ENCODE results near the gene KRTAP10-6. TPM values are rescaled to one million over a fixed set of nuclear protein-coding genes. Genes with fewer than 3 reads are reported as not detected.
"Not testable (repeated sequence)": the region's sequence is repeated elsewhere in the genome, so short reads cannot be mapped to it uniquely, and the experiment has no call there.

KRTAP10-6 gene
- total RNA-seq, 1 experiment from 2014 or later: not detected

- Histone ChIP-seq H3K9ac (ENCODE audit: low read length) (no peak overlapping the region), H3K27ac (ENCODE audit: low read length) (no peak overlapping the region), H3K9me2 (replicated peaks; ENCODE audit: low read length) (no peaks in the 10 kb centered on the region), H3K27me3 (ENCODE audit: low read length) (no peaks in the 10 kb centered on the region), H3K9me3 (ENCODE audit: low read length) (no peaks in the 10 kb centered on the region), H3K36me3 (ENCODE audit: low read depth, low read length) (no peaks in the 10 kb centered on the region), H3F3A (ENCODE audit: low read length, unreplicated experiment) (no peaks in the 10 kb centered on the region), H2AFZ (ENCODE audit: low read length) (no peak overlapping the region), H3K79me2 (ENCODE audit: low read length) (no peaks in the 10 kb centered on the region), H3K4me3 (ENCODE audit: low read length) (no peak overlapping the region), H4K20me1 (ENCODE audit: low read length) (no peaks in the 10 kb centered on the region), H3K4me1 (ENCODE audit: insufficient read depth, low read length) (peaks cover 12% of the 10 kb centered on the region), H3K4me2 (ENCODE audit: low read length) (no peak overlapping the region)
- ATAC-seq (no peak), DNase-seq (no peak)
- BruUV-seq (replicated peaks): no TSS peak
- intact Hi-C loops (cut with micrococcal nuclease): no loop called here
- ChIA-PET POLR2A (ENCODE audit: unreplicated experiment) (no interaction called here), CTCF (no interaction called here)
- TF ChIP-seq CTCF (conservative IDR thresholded peaks at IDR 0.05; ENCODE audit: low read depth, low read length) (no peak), EZH2phosphoT487 (IDR thresholded peaks at IDR 0.05; ENCODE audit: borderline replicate concordance, low read length) (no peak)
These were observed 1.5 kb upstream of the KRTAP10-6 start for GRCh38 chr21:44593598-44594405.

GRCh38 chr21:44591801-44592130 lies 539 bp downstream of the KRTAP10-6 start:
- H4K20me1 ChIP-seq (ENCODE audit: low read length); H3K9ac ChIP-seq (ENCODE audit: low read length); H3F3A ChIP-seq (ENCODE audit: low read length, unreplicated experiment); POLR2A ChIA-PET (ENCODE audit: unreplicated experiment); H3K36me3 ChIP-seq (ENCODE audit: low read depth, low read length); DNase-seq; H3K4me2 ChIP-seq (ENCODE audit: low read length); H2AFZ ChIP-seq (ENCODE audit: low read length); H3K27me3 ChIP-seq (ENCODE audit: low read length); H3K27ac ChIP-seq (ENCODE audit: low read length); CTCF ChIA-PET; H3K9me3 ChIP-seq (ENCODE audit: low read length); intact Hi-C loops (cut with micrococcal nuclease); H3K9me2 ChIP-seq (replicated peaks; ENCODE audit: low read length); H3K4me3 ChIP-seq (ENCODE audit: low read length); H3K79me2 ChIP-seq (ENCODE audit: low read length); ATAC-seq; BruUV-seq (replicated peaks): not testable (repeated sequence)
- H3K4me1 ChIP-seq (ENCODE audit: insufficient read depth, low read length): peaks cover 11% of the 10 kb centered on the region

GRCh38 chr21:44590897-44591800 lies 1.2 kb downstream of the KRTAP10-6 start:
- H3K27ac ChIP-seq (ENCODE audit: low read length); CTCF ChIA-PET; H3F3A ChIP-seq (ENCODE audit: low read length, unreplicated experiment); DNase-seq; H2AFZ ChIP-seq (ENCODE audit: low read length); BruUV-seq (replicated peaks); H3K36me3 ChIP-seq (ENCODE audit: low read depth, low read length); H3K79me2 ChIP-seq (ENCODE audit: low read length); H4K20me1 ChIP-seq (ENCODE audit: low read length); H3K9me2 ChIP-seq (replicated peaks; ENCODE audit: low read length); H3K4me3 ChIP-seq (ENCODE audit: low read length); POLR2A ChIA-PET (ENCODE audit: unreplicated experiment); ATAC-seq; intact Hi-C loops (cut with micrococcal nuclease); H3K4me1 ChIP-seq (ENCODE audit: insufficient read depth, low read length); H3K9me3 ChIP-seq (ENCODE audit: low read length); H3K9ac ChIP-seq (ENCODE audit: low read length); H3K4me2 ChIP-seq (ENCODE audit: low read length); H3K27me3 ChIP-seq (ENCODE audit: low read length): not testable (repeated sequence)

Measured in PC-3 (cell line).